DND-41 (cell line): ENCODE measurements around the gene ZNF106.

Source experiments
- ATAC-seq: fragments of 200-7000 bp; cut with Tn5 transposase; 3 replicates; pipeline ENCODE4 v1.9.1; 2021; ENCODE audit warnings: low read depth; ENCODE audit not compliant: insufficient read depth
- DNase-seq: peaks from one replicate; pipeline ENCODE4 v3.0.0-alpha.2; 2020
- H2AFZ ChIP-seq: 2 replicates; pipeline ENCODE4 v1.6.0; 2012; ENCODE audit warnings: low read depth, low read length
- H3K27ac ChIP-seq: 2 replicates; pipeline ENCODE4 v1.5.1; 2012; ENCODE audit warnings: low read length, inconsistent platforms
- H3K27me3 ChIP-seq: fragments of 200-600 bp; sonication (generic); 2 replicates; pipeline ENCODE4 v1.6.0; 2012; ENCODE audit warnings: low read length, mild to moderate bottlenecking, inconsistent platforms; ENCODE audit not compliant: insufficient read depth, poor library complexity
- H3K36me3 ChIP-seq: 2 replicates; pipeline ENCODE4 v1.5.1; 2012; ENCODE audit warnings: low read length, inconsistent platforms; ENCODE audit not compliant: insufficient read depth
- H3K4me1 ChIP-seq: 2 replicates; pipeline ENCODE4 v1.5.1; 2012; ENCODE audit warnings: mild to moderate bottlenecking, low read length; ENCODE audit not compliant: insufficient read depth
- H3K4me2 ChIP-seq: 2 replicates; pipeline ENCODE4 v1.6.0; 2012; ENCODE audit warnings: mild to moderate bottlenecking, moderate library complexity, low read length, inconsistent platforms; ENCODE audit not compliant: insufficient read depth
- H3K4me3 ChIP-seq, 2 experiments: fragments of 200-600 bp in 1 of 2; shearing (Covaris generic) in 1 of 2; 2 replicates each; pipeline ENCODE4 v1.5.1; 2012 to 2016; ENCODE audit warnings: inconsistent platforms in 2 of 2, low read length in 2 of 2, mild to moderate bottlenecking in 2 of 2, low read depth in 1 of 2, moderate library complexity in 1 of 2
- H3K79me2 ChIP-seq: 2 replicates; pipeline ENCODE4 v1.6.0; 2012; ENCODE audit warnings: low read length, inconsistent platforms; ENCODE audit not compliant: insufficient read depth
- H3K9ac ChIP-seq: 2 replicates; pipeline ENCODE4 v1.6.0; 2012; ENCODE audit warnings: low read depth, mild to moderate bottlenecking, inconsistent platforms, low read length, moderate library complexity
- H3K9me3 ChIP-seq: 2 replicates; pipeline ENCODE4 v1.5.1; 2012; ENCODE audit warnings: low read length, moderate library complexity, mild to moderate bottlenecking, inconsistent platforms; ENCODE audit not compliant: insufficient read depth, severe bottlenecking
- H4K20me1 ChIP-seq: 2 replicates; pipeline ENCODE4 v1.6.0; 2012; ENCODE audit warnings: low read length; ENCODE audit not compliant: insufficient read depth
- CTCF ChIP-seq: IDR thresholded peaks from 2 replicates; pipeline ENCODE4 v1.5.1; 2012; ENCODE audit warnings: borderline replicate concordance, low read length, moderate library complexity, mild to moderate bottlenecking; ENCODE audit not compliant: poor library complexity, severe bottlenecking; ENCODE audit errors: extremely low read depth
- EZH2 ChIP-seq: IDR thresholded peaks from 3 replicates; pipeline ENCODE4 v1.6.1; 2012; ENCODE audit warnings: borderline replicate concordance, low read depth, mild to moderate bottlenecking, moderate library complexity, low read length, inconsistent platforms; ENCODE audit not compliant: severe bottlenecking

The ZNF106 gene

GRCh38 chr15:42474827-42475226 is 16.1 kb downstream of the ZNF106 start:
- Histone ChIP-seq H3K36me3 (peaks cover 11% of the 10 kb centered on the region; the same call in 1 of the 2 replicates), H3K27me3 (no peaks in the 10 kb centered on the region), H3K4me2 (no peak overlapping the region), H3K79me2 (peaks cover 8% of the 10 kb centered on the region; the same call in 1 of the 2 replicates), H3K4me3 (no peak overlapping the region), H3K9me3 (no peaks in the 10 kb centered on the region), H2AFZ (no peak overlapping the region), H3K4me1 (no peaks in the 10 kb centered on the region), H4K20me1 (no peaks in the 10 kb centered on the region), H3K27ac (no peak overlapping the region), H3K9ac (no peak overlapping the region)
- ATAC-seq = no peak
- TF ChIP-seq EZH2 = no peak
- no peak for TF ChIP-seq CTCF
- no peak for DNase-seq

GRCh38 chr15:42471002-42471401 is 19.9 kb downstream of the ZNF106 start:
- no peaks in the 10 kb centered on the region for H3K9me3 ChIP-seq
- peaks cover 13% of the 10 kb centered on the region; the same call in 1 of the 2 replicates for H3K36me3 ChIP-seq
- no peak for ATAC-seq
- H4K20me1 ChIP-seq = no peaks in the 10 kb centered on the region
- no peaks in the 10 kb centered on the region for H3K4me1 ChIP-seq
- H2AFZ ChIP-seq = no peak overlapping the region
- no peaks in the 10 kb centered on the region for H3K27me3 ChIP-seq
- no peak overlapping the region for H3K4me3 ChIP-seq
- no peak overlapping the region for H3K27ac ChIP-seq
- H3K9ac ChIP-seq = no peak overlapping the region
- H3K79me2 ChIP-seq = peaks cover 6% of the 10 kb centered on the region; the same call in 1 of the 2 replicates
- TF ChIP-seq CTCF = no peak
- H3K4me2 ChIP-seq = no peak overlapping the region
- no peak for DNase-seq

GRCh38 chr15:42465520-42466259 is 25.3 kb downstream of the ZNF106 start:
- no peak overlapping the region for H3K9ac ChIP-seq
- TF ChIP-seq EZH2 (no peak), CTCF (no peak)
- no peaks in the 10 kb centered on the region for H4K20me1 ChIP-seq
- H3K36me3 ChIP-seq = peaks cover 15% of the 10 kb centered on the region; the same call in 1 of the 2 replicates
- ATAC-seq (no peak), DNase-seq (no peak)
- H3K9me3 ChIP-seq = no peaks in the 10 kb centered on the region
- no peak overlapping the region for H3K4me3 ChIP-seq
- no peaks in the 10 kb centered on the region; the same call in 1 of the 2 replicates for H3K79me2 ChIP-seq
- no peaks in the 10 kb centered on the region for H3K27me3 ChIP-seq
- H3K27ac ChIP-seq = no peak overlapping the region
- H2AFZ ChIP-seq = no peak overlapping the region
- H3K4me2 ChIP-seq = no peak overlapping the region
- H3K4me1 ChIP-seq = no peaks in the 10 kb centered on the region
